HEK293T (cell line): ENCODE measurements around the gene LIX1L.

Experiments used
- CTCF ChIA-PET: fragments of 350-600 bp; formaldehyde crosslinking; extraction: SDS; loops from one replicate; lab custom pipeline; 2021; ENCODE audit warnings: antibody characterized with exemption, inconsistent platforms; lab: Yijun Ruan, JAX
- POLR2A ChIA-PET: fragments of 350-600 bp; formaldehyde crosslinking; extraction: SDS; loops from one replicate; lab custom pipeline; 2020; ENCODE audit warnings: antibody characterized with exemption, inconsistent platforms; lab: Yijun Ruan, JAX
- DNase-seq: peaks from one replicate; pipeline ENCODE4 v3.0.0; 2012; ENCODE audit warnings: mixed read lengths; ENCODE audit errors: extremely low spot score
- ARNT ChIP-seq: fragments of 450-650 bp; IDR thresholded peaks from 2 replicates; pipeline ENCODE4 v1.6.1; 2017; ENCODE audit warnings: mild to moderate bottlenecking
- BHLHE40 ChIP-seq: fragments of 450-650 bp; IDR thresholded peaks from 2 replicates; pipeline ENCODE4 v1.6.1; 2016; ENCODE audit warnings: mild to moderate bottlenecking, moderate library complexity, borderline replicate concordance
- CTBP1 ChIP-seq: fragments of 450-650 bp; IDR thresholded peaks from 2 replicates; pipeline ENCODE4 v1.6.1; 2016; ENCODE audit warnings: borderline replicate concordance
- ELF4 ChIP-seq: fragments of 450-650 bp; IDR thresholded peaks from 2 replicates; pipeline ENCODE4 v1.6.1; 2017; ENCODE audit warnings: antibody characterized with exemption
- FOXA1 ChIP-seq: fragments of 450-650 bp; IDR thresholded peaks from 2 replicates; pipeline ENCODE4 v1.6.1; 2016; ENCODE audit warnings: mild to moderate bottlenecking
- FOXK2 ChIP-seq: fragments of 450-650 bp; IDR thresholded peaks from 2 replicates; pipeline ENCODE4 v1.6.1; 2016; ENCODE audit warnings: mild to moderate bottlenecking
- FOXM1 ChIP-seq: fragments of 450-650 bp; IDR thresholded peaks from 2 replicates; pipeline ENCODE4 v1.6.1; 2017; ENCODE audit warnings: mild to moderate bottlenecking, borderline replicate concordance
- HDGF ChIP-seq: fragments of 450-650 bp; IDR thresholded peaks from 2 replicates; pipeline ENCODE4 v1.6.1; 2017; ENCODE audit warnings: antibody characterized with exemption, borderline replicate concordance
- L3MBTL2 ChIP-seq: fragments of 450-650 bp; conservative IDR thresholded peaks from 2 replicates; pipeline ENCODE4 v1.6.1; 2016; ENCODE audit warnings: mild to moderate bottlenecking
- LEF1 ChIP-seq: fragments of 450-650 bp; IDR thresholded peaks from 2 replicates; pipeline ENCODE4 v1.6.1; 2017; ENCODE audit warnings: mild to moderate bottlenecking, borderline replicate concordance
- NFRKB ChIP-seq: fragments of 450-650 bp; IDR thresholded peaks from 2 replicates; pipeline ENCODE4 v1.6.1; 2016; ENCODE audit warnings: mild to moderate bottlenecking, moderate library complexity
- PKNOX1 ChIP-seq: fragments of 450-650 bp; IDR thresholded peaks from 2 replicates; pipeline ENCODE4 v1.6.1; 2016
- SP1 ChIP-seq: fragments of 450-650 bp; IDR thresholded peaks from 2 replicates; pipeline ENCODE4 v1.6.1; 2017
- SUZ12 ChIP-seq: fragments of 450-650 bp; IDR thresholded peaks from 2 replicates; pipeline ENCODE4 v1.6.1; 2016; ENCODE audit warnings: mild to moderate bottlenecking
- TARDBP ChIP-seq: fragments of 450-650 bp; IDR thresholded peaks from 2 replicates; pipeline ENCODE4 v1.6.1; 2016
- ZNF384 ChIP-seq: fragments of 450-650 bp; IDR thresholded peaks from 2 replicates; pipeline ENCODE4 v1.6.1; 2016

The LIX1L gene

GRCh38 chr1:145897969-145898368 is 59.8 kb downstream of the LIX1L start:
- ChIA-PET POLR2A (no interaction called here), CTCF (interaction anchor here (1.0 kb wide), 1 partner anchor 17 kb away, joined by 3 read pairs; no protein-coding TSS in a partner anchor)
- no peak for DNase-seq
- no peak for TF ChIP-seq ARNT
- no peak for TF ChIP-seq CTBP1

GRCh38 chr1:145895471-145895870 is 62.3 kb downstream of the LIX1L start:
- POLR2A ChIA-PET, result interaction anchor here (1.0 to 1.7 kb wide), 3 partner anchors 9 to 62 kb away, joined by 3 to 4 read pairs (median 4); partner anchors contain the start of genes LIX1L and RBM8A
- no peak for DNase-seq
- no peak for TF ChIP-seq SP1
- CTCF ChIA-PET, result interaction anchor here (0.6 to 2.3 kb wide), 4 partner anchors 14 to 118 kb away, joined by 3 to 7 read pairs (median 4); partner anchors contain the start of genes ITGA10 and NUDT17

GRCh38 chr1:145893306-145894055 is 64.3 kb downstream of the LIX1L start:
- no peak for TF ChIP-seq FOXM1
- DNase-seq, result no peak
- CTCF ChIA-PET, result interaction anchor here (0.8 to 3.5 kb wide), 5 partner anchors 11 to 84 kb away, joined by 3 to 50 read pairs (median 4); partner anchors contain the start of gene ITGA10
- POLR2A ChIA-PET, result interaction anchor here (2.7 to 2.9 kb wide), 2 partner anchors 34 to 35 kb away, joined by 23 to 25 read pairs; partner anchors contain the start of genes PIAS3 and RBM8A

- ChIA-PET POLR2A (interaction anchor here (1.0 to 2.9 kb wide), 12 partner anchors 13 to 159 kb away, joined by 3 to 25 read pairs (median 8); partner anchors contain the start of genes ANKRD34A, ITGA10, LIX1L and NUDT17), CTCF (interaction anchor here (0.8 to 3.5 kb wide), 23 partner anchors 10 to 144 kb away, joined by 3 to 50 read pairs (median 4); partner anchors contain the start of genes ANKRD34A, ITGA10, NUDT17 and PIAS3)
- no peak for DNase-seq
- TF ChIP-seq SP1, result no peak
- no peak for TF ChIP-seq FOXK2
- no peak for TF ChIP-seq SUZ12
- no peak for TF ChIP-seq BHLHE40
- TF ChIP-seq ELF4, result no peak
- TF ChIP-seq TARDBP, result no peak
- no peak for TF ChIP-seq CTBP1
- TF ChIP-seq ARNT, result no peak
- no peak for TF ChIP-seq LEF1
- no peak for TF ChIP-seq L3MBTL2
Measured at GRCh38 chr1:145892486-145893087, 65.2 kb downstream of the LIX1L start.

- POLR2A ChIA-PET, result interaction anchor here (0.6 to 2.9 kb wide), 18 partner anchors 13 to 160 kb away, joined by 3 to 25 read pairs (median 6); partner anchors contain the start of genes ANKRD34A, ITGA10, LIX1L and NUDT17
- peak; percentile 95 for DNase-seq
- CTCF ChIA-PET, result interaction anchor here (0.7 to 3.5 kb wide), 30 partner anchors 9 to 145 kb away, joined by 3 to 50 read pairs (median 4); partner anchors contain the start of genes ANKRD34A, ITGA10, NUDT17 and PIAS3
- no peak for TF ChIP-seq FOXM1
- no peak for TF ChIP-seq SUZ12
- TF ChIP-seq ZNF384, result no peak
- no peak for TF ChIP-seq ELF4
- TF ChIP-seq ARNT, result no peak
- TF ChIP-seq LEF1, result no peak
- TF ChIP-seq FOXK2, result no peak
- no peak for TF ChIP-seq L3MBTL2
- no peak for TF ChIP-seq HDGF
- TF ChIP-seq BHLHE40, result no peak
- no peak for TF ChIP-seq TARDBP
- TF ChIP-seq PKNOX1, result no peak
- TF ChIP-seq NFRKB, result no peak
- no peak for TF ChIP-seq FOXA1
- TF ChIP-seq CTBP1, result no peak
- TF ChIP-seq SP1, result no peak
Measured at GRCh38 chr1:145891587-145892485, 66.0 kb downstream of the LIX1L start.

GRCh38 chr1:145891143-145891542 is 66.7 kb downstream of the LIX1L start:
- no peak for TF ChIP-seq L3MBTL2
- no peak for TF ChIP-seq FOXA1
- no peak for TF ChIP-seq SUZ12
- no peak for TF ChIP-seq PKNOX1
- TF ChIP-seq SP1, result no peak
- no peak for TF ChIP-seq HDGF
- TF ChIP-seq TARDBP, result no peak
- TF ChIP-seq NFRKB, result no peak
- ChIA-PET CTCF (interaction anchor here (0.8 to 3.5 kb wide), 22 partner anchors 8 to 146 kb away, joined by 3 to 50 read pairs (median 5); partner anchors contain the start of genes ITGA10, NUDT17 and PIAS3), POLR2A (interaction anchor here (0.9 to 2.9 kb wide), 10 partner anchors 12 to 145 kb away, joined by 3 to 25 read pairs (median 8); partner anchors contain the start of genes ANKRD34A, ITGA10, LIX1L and NUDT17)
- DNase-seq, result no peak
